GM21786 (cell line): ENCODE results near the gene MYCBPAP.

Source experiments
- ATAC-seq: cut with Tn5 transposase; IDR thresholded peaks from one replicate; pipeline ENCODE4 v1.9.1; 2021; ENCODE audit not compliant: unreplicated experiment

MYCBPAP gene

GRCh38 chr17:50487213-50488096, 20.8 kb upstream of the MYCBPAP start:
- ATAC-seq: no peak

GRCh38 chr17:50488880-50489279, 19.4 kb upstream of the MYCBPAP start:
- ATAC-seq: no peak

DNA sequence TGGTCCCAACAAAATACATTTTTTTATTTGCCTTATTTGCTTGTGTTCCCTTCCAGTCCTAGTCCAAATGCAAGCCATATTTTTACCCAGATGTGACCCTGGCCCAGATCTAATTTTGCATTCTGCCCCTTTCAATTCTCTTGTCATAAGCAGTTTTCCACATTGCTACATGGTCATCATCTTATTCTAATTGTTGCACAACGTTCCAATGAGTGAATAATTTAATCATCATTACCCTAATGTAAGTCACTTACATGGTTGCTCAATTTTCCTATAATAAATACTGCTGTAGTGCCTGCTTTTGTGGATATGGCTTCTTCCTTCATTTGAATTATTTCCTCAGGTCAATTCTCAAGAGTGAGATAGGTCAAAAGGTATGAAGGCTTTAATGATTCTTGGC, 16.7 kb upstream of the MYCBPAP start:
- no peak for ATAC-seq

DNA sequence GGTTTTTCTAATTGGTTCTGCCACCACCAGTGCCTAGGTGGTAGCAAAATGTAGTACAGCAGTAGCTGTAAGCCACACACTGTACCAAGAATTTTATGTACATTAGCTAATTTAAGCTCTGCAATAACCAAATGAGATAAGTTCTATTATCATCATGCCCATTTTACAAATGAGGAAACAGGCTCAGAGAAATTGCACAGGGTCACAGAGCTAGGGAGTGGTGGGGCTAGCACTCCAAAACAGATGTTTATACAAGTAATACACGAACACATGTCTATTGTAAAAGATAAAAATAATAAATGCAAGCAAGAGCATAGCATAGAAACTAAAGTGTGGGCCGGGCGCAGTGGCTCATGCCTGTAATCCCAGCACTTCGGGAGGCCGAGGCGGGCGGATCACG, 16.0 kb upstream of the MYCBPAP start:
- ATAC-seq: no peak

GRCh38 chr17:50493744-50494143, 14.5 kb upstream of the MYCBPAP start:
- ATAC-seq: no peak

DNA sequence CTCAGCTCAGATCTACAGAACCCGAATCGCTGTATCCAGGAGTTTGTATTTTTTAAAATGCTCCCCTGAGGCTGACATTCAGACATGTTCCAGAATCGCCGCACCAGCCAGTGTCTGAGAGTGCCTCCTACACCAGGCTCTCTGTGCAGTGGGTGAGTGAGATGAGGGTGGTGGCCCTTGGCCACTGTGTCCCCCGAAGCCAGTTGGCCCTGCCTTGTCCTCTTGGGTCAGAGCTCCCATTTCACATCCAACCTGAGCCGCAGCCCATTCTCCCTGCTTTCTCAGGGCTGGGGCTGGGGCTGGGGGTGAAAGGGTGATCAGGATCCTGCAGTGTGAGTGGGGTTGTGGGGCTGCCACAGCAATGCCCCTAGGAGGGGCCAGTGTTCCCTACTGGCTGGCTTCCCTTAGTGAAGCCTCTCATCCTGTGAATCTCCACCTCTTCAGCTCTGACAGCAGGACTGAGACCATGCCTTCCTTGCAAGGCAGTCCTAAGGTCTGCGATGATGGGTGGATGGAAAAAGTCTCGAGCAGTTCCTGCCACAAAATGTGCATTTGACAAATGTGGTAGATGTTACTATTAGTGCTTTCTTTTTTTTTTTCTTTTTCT, 12.9 kb upstream of the MYCBPAP start:
- ATAC-seq: no peak

DNA sequence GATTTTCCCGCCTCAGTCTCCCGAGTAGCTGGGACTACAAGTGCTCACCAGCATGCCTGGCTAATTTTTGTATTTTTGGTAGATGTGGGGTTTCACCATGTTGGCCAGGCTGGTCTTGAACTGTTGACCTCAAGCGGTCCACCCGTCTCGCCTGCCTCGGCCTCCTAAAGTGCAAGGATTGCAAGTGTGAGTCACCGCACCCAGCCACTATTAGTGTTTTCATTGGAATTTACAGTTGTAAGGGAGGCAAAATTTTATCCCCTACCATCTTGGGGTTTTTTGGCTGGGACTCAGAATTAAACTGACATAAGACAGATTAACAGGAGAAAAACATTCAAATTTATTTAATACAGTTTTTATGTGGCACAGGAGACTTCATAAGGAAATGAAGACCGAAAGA, 12.3 kb upstream of the MYCBPAP start:
- ATAC-seq: no peak

GRCh38 chr17:50498021-50498874, 10.0 kb upstream of the MYCBPAP start:
- ATAC-seq: no peak

DNA sequence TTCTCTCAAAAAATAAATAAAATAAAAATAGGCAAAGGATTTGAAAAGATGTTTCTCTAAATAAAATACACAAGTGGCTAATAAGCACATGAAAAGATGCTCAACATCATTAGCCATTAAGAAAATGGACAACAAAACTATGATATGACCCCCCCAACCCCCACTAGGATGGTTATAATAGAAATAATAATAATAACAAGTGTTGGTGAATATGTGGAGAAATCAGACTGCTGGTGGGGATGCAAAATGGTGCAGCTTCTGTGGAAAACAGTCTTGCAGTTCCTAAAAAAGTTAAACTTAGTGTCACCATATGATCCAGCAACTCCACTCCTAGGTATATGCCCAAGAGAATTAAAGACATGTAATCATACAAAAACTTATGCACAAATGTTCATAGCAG, 9.0 kb upstream of the MYCBPAP start:
- no peak for ATAC-seq

GRCh38 chr17:50499721-50500120, 8.5 kb upstream of the MYCBPAP start:
- ATAC-seq: no peak

GRCh38 chr17:50501054-50501453, 7.2 kb upstream of the MYCBPAP start:
- no peak for ATAC-seq

- no peak for ATAC-seq
Measured at GRCh38 chr17:50502301-50502990, 5.8 kb upstream of the MYCBPAP start.

- no peak for ATAC-seq
Measured at GRCh38 chr17:50505591-50506130, 2.6 kb upstream of the MYCBPAP start.

GRCh38 chr17:50506298-50506697, 1.9 kb upstream of the MYCBPAP start:
- no peak for ATAC-seq

- no peak for ATAC-seq
Measured at GRCh38 chr17:50508573-50509460, 578 bp downstream of the MYCBPAP start.

DNA sequence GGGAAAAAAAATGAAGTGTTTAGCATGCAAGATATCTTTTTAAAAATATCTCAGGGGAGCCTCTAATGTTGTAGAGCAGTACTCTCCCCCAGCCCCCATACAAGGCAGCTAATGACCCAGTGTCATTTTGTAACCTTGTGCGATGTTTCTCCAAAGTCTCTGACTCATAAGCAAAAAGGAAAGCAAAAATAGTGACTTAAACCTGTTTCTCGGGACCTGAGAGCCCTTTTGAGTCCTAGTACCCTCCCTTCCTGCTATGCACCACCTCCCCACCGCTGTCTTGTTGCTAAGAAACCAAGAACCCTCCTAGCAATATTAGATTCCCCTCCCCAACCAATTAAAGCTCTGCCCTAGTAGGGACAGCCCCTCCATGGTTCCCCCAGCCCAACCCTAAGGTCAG, 2.8 kb downstream of the MYCBPAP start:
- peak; percentile 91 for ATAC-seq

GRCh38 chr17:50513495-50513894, 5.3 kb downstream of the MYCBPAP start:
- no peak for ATAC-seq

DNA sequence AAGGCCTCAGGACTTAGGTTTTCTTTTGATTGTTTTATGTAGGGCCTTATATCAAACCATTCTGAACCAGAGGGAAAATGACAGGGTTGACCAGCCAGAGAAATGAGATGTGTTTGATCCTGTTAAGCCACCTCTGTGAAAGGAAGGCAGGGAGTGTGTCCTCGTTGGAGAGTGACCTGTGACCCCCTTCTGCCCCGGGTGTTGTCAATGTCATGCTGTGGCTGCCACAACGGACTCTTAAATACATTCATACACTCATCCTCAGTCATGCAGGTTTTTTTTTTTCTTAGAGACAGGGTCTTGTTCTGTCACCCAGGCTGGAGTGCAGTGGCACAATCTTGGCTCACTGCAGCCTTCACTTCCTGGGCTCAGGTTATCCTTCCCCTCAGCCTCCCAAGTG, 6.1 kb downstream of the MYCBPAP start:
- no peak for ATAC-seq

GRCh38 chr17:50514936-50515702, 6.9 kb downstream of the MYCBPAP start:
- no peak for ATAC-seq
